GM13976 (cell line): ENCODE data around the gene MT1H.

Experiments used
- DNase-seq: peaks from one replicate; pipeline ENCODE4 v3.0.0; 2012; ENCODE audit warnings: low spot score
- CTCF ChIP-seq: IDR thresholded peaks from 2 replicates; pipeline ENCODE4 v1.5.1; 2012; ENCODE audit warnings: borderline replicate concordance, mild to moderate bottlenecking; ENCODE audit not compliant: insufficient read depth; ENCODE audit errors: extremely low read depth, missing control alignments, control extremely low read depth
- in situ Hi-C: fragments of 300-500 bp; cut with MboI; formaldehyde crosslinking; loops from one replicate; pipeline ENCODE4 v1.12.0; 2022; ENCODE audit warnings: low sequenced_read_pairs, mixed read lengths, inconsistent platforms; ENCODE audit not compliant: unreplicated experiment

Gene MT1H

GRCh38 chr16:56632156-56632847, 37.3 kb upstream of the MT1H start, which contains the start of gene MT1M:
TSS of gene MT1M (plus strand) at chr16:56632659. CDS start at chr16:56632732, 73 bp downstream.
- in situ Hi-C loops = no loop called here
- TF ChIP-seq CTCF = no peak
- DNase-seq = no peak

- in situ Hi-C loops = no loop called here
- no peak for TF ChIP-seq CTCF
- DNase-seq = no peak
Observed at GRCh38 chr16:56632848-56633365, 36.7 kb upstream of the MT1H start.

GRCh38 chr16:56633535-56633934, 36.1 kb upstream of the MT1H start:
- no peak for DNase-seq
- in situ Hi-C loops = no loop called here
- no peak for TF ChIP-seq CTCF

- no peak for DNase-seq
- no peak for TF ChIP-seq CTCF
- in situ Hi-C loops = no loop called here
Observed at GRCh38 chr16:56634715-56635440, 34.7 kb upstream of the MT1H start.

GRCh38 chr16:56635441-56635967, 34.1 kb upstream of the MT1H start:
- in situ Hi-C loops = no loop called here
- no peak for DNase-seq

More at GRCh38 chr16:56635441-56635967, 34.1 kb upstream of the MT1H start:
- no peak for TF ChIP-seq CTCF
